CD14-positive monocyte (primary cell): ENCODE results near the gene TIMP2. TPM values are rescaled to one million over a fixed set of nuclear protein-coding genes. Genes with fewer than 3 reads are reported as not detected.

Source experiments
- DNase-seq, 3 donors: peaks; one replicate each; pipeline ENCODE4 v3.0.0-alpha.2; 2011 to 2022
- H2AFZ ChIP-seq: 2 replicates; pipeline ENCODE4 v1.6.0; 2012; ENCODE audit warnings: mild to moderate bottlenecking, low read depth, low read length, inconsistent platforms; ENCODE audit not compliant: insufficient read depth, poor library complexity, severe bottlenecking
- H3K27ac ChIP-seq, 2 donors: 1 replicate in 1 of 2; 2 replicates in 1 of 2; pipeline ENCODE4 v1.5.1; 2012 to 2013; ENCODE audit warnings: low read length in 2 of 2, control low read depth in 1 of 2, inconsistent platforms in 1 of 2, low read depth in 1 of 2, mild to moderate bottlenecking in 1 of 2
- H3K27me3 ChIP-seq, 2 donors: one replicate each; pipeline versions ENCODE4 v1.6.0 to v1.6.1; 2011 to 2013; ENCODE audit warnings: low read length in 2 of 2; ENCODE audit not compliant: control insufficient read depth in 2 of 2, insufficient read depth in 2 of 2
- H3K36me3 ChIP-seq, 2 donors: replicated peaks in 1 of 2; 1 replicate in 1 of 2; 2 replicates in 1 of 2; pipeline versions ENCODE4 v1.5.1 to v1.6.1; 2012 to 2013; ENCODE audit warnings: low read length in 2 of 2, control low read depth in 1 of 2, inconsistent platforms in 1 of 2, mild to moderate bottlenecking in 1 of 2; ENCODE audit not compliant: insufficient read depth in 2 of 2, control insufficient read depth in 1 of 2
- H3K4me1 ChIP-seq, 2 donors: 1 replicate in 1 of 2; 2 replicates in 1 of 2; pipeline versions ENCODE4 v1.5.1 to v1.6.1; 2012 to 2013; ENCODE audit warnings: low read length in 2 of 2, control low read depth in 1 of 2, inconsistent platforms in 1 of 2, mild to moderate bottlenecking in 1 of 2, moderate library complexity in 1 of 2; ENCODE audit not compliant: insufficient read depth in 2 of 2, control insufficient read depth in 1 of 2
- H3K4me2 ChIP-seq: replicated peaks from 2 replicates; pipeline ENCODE3; 2012; ENCODE audit warnings: low read length, moderate library complexity, mild to moderate bottlenecking; ENCODE audit not compliant: poor library complexity, severe bottlenecking; ENCODE audit errors: extremely low read depth
- H3K4me3 ChIP-seq, 3 experiments: fragments of 200-600 bp in 1 of 3; sonication (generic) in 1 of 3; replicated peaks in 1 of 3; 1 replicate in 2 of 3; 2 replicates in 1 of 3; pipeline ENCODE4 v1.5.1; 2011 to 2013; ENCODE audit warnings: low read length in 3 of 3, mild to moderate bottlenecking in 3 of 3, control low read depth in 2 of 3, low read depth in 2 of 3, inconsistent platforms in 1 of 3, moderate library complexity in 1 of 3
- H3K79me2 ChIP-seq: 2 replicates; pipeline ENCODE4 v1.6.0; 2012; ENCODE audit warnings: mild to moderate bottlenecking, control low read depth, inconsistent platforms, low read length, moderate library complexity; ENCODE audit not compliant: insufficient read depth
- H3K9ac ChIP-seq: 2 replicates; pipeline ENCODE4 v1.6.0; 2017; ENCODE audit warnings: low read length, mild to moderate bottlenecking; ENCODE audit not compliant: insufficient read depth, poor library complexity, severe bottlenecking
- H3K9me3 ChIP-seq, 2 donors: replicated peaks in 1 of 2; 1 replicate in 1 of 2; 2 replicates in 1 of 2; pipeline versions ENCODE4 v1.5.1 to v1.6.1; 2012 to 2013; ENCODE audit warnings: low read length in 2 of 2, control low read depth in 1 of 2; ENCODE audit not compliant: control insufficient read depth in 1 of 2, insufficient read depth in 1 of 2
- H4K20me1 ChIP-seq: 2 replicates; pipeline ENCODE4 v1.6.0; 2012; ENCODE audit warnings: mild to moderate bottlenecking, low read length, control low read depth, moderate library complexity; ENCODE audit not compliant: insufficient read depth
- H3K27ac Mint-ChIP-seq, 7 donors: one replicate each; pipeline ENCODE4 v1.8.0; 2020; ENCODE audit warnings: mild to moderate bottlenecking in 7 of 7, mixed read lengths in 7 of 7, moderate library complexity in 6 of 7, inconsistent platforms in 2 of 7
- H3K27me3 Mint-ChIP-seq, 3 donors: one replicate each; pipeline ENCODE4 v1.8.0; 2021 to 2022; ENCODE audit warnings: low read depth in 3 of 3, mild to moderate bottlenecking in 3 of 3, mixed read lengths in 3 of 3, moderate library complexity in 3 of 3, inconsistent platforms in 1 of 3
- H3K36me3 Mint-ChIP-seq, 2 donors: one replicate each; pipeline ENCODE4 v1.8.0; 2020; ENCODE audit warnings: mixed read lengths in 2 of 2, inconsistent platforms in 1 of 2, mild to moderate bottlenecking in 1 of 2
- H3K4me1 Mint-ChIP-seq: one replicate; pipeline ENCODE4 v1.8.0; 2020; ENCODE audit warnings: mild to moderate bottlenecking, mixed read lengths
- H3K4me3 Mint-ChIP-seq, 2 donors: one replicate each; pipeline ENCODE4 v1.8.0; 2020; ENCODE audit warnings: mild to moderate bottlenecking in 2 of 2, mixed read lengths in 2 of 2, moderate library complexity in 1 of 2
- H3K9me3 Mint-ChIP-seq, 7 donors: one replicate each; pipeline ENCODE4 v1.8.0; 2020 to 2022; ENCODE audit warnings: mixed read lengths in 7 of 7, mild to moderate bottlenecking in 6 of 7, moderate library complexity in 6 of 7, inconsistent platforms in 2 of 7
- WGBS: methylation state at CpG from one replicate; pipeline ENCODE4 v1.1.5; 2013; ENCODE audit warnings: missing lambda C conversion rate; ENCODE audit not compliant: insufficient coverage; 5-methylcytosine and 5-hydroxymethylcytosine counted together
- intact Hi-C, 2 donors: fragments of 100-400 bp; cut with micrococcal nuclease; formaldehyde crosslinking; loops; one replicate each; pipeline versions ENCODE4 v1.15.0 to v1.15.1; 2023
- polyA plus RNA-seq, 3 donors: library from polyadenylated mRNA; depleted of rRNA in 1 of 3; unstranded in 2 of 3; stranded (reverse) in 1 of 3; fragments of 300-500 nt in 2 of 3; fragments of >200 nt in 1 of 3; fragmentation: Illumina TruSeq in 2 of 3; gene quantifications; 1 replicate in 2 of 3; 2 replicates in 1 of 3; pipeline ENCODE4 v1.2.3, GENCODE V29; 2012 to 2021
- TF ChIP-seq, protein P1 (sequence below): fragments of 200-600 bp; IDR thresholded peaks from one replicate; pipeline ENCODE4 v1.8.0; 2022; ENCODE audit warnings: antibody characterized with exemption, mild to moderate bottlenecking

The TIMP2 gene
- polyA plus RNA-seq, 3 donors = 4.5 to 101 (median 6.4) TPM

DNA sequence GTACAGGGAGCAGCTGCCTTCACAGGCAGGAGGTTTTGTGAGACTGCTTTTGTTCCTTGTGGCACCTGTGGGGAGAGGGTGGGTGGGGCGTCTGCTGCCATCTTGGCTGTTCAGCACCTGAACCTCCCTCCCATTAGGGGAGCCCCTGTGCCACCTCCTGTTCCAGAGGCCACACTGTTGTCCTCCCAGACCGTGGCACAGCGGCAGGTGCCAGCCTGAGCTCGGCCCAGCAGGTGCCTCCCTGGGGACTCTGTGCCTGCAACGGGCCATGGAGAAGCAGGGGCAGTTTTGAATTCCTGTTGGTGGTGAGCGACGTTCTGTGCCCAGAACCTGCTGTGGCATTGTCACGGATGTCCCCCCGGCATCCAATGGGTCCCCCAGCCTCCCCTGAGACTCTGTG lies 44.7 kb upstream of the TIMP2 start:
- Histone ChIP-seq H4K20me1 (no peaks in the 10 kb centered on the region), H3K9ac (no peak overlapping the region), H3K79me2 (no peaks in the 10 kb centered on the region), H3K4me3 (no peak overlapping the region), H3K36me3 (no peaks in the 10 kb centered on the region), H3K27me3 (no peaks in the 10 kb centered on the region), H2AFZ (no peak overlapping the region), H3K27ac (no peak overlapping the region), H3K4me1 (peaks cover 4 to 8% of the 10 kb centered on the region in 2 donors), H3K9me3 (no peaks in the 10 kb centered on the region), H3K4me2 (no peak overlapping the region)
- 97% methylated on average over 8 of the region's 9 CpGs for whole genome bisulfite sequencing
- no peak overlapping the region for H3K4me3 Mint-ChIP-seq
- TF ChIP-seq, protein P1, sequence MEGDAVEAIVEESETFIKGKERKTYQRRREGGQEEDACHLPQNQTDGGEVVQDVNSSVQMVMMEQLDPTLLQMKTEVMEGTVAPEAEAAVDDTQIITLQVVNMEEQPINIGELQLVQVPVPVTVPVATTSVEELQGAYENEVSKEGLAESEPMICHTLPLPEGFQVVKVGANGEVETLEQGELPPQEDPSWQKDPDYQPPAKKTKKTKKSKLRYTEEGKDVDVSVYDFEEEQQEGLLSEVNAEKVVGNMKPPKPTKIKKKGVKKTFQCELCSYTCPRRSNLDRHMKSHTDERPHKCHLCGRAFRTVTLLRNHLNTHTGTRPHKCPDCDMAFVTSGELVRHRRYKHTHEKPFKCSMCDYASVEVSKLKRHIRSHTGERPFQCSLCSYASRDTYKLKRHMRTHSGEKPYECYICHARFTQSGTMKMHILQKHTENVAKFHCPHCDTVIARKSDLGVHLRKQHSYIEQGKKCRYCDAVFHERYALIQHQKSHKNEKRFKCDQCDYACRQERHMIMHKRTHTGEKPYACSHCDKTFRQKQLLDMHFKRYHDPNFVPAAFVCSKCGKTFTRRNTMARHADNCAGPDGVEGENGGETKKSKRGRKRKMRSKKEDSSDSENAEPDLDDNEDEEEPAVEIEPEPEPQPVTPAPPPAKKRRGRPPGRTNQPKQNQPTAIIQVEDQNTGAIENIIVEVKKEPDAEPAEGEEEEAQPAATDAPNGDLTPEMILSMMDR = no peak
- DNase-seq = no peak
- intact Hi-C loops = loop anchor here (5.0 to 10.0 kb wide), 6 partner anchors 38 to 128 kb away; partner anchors contain the start of genes USP36 (in 2 of the 2) and TIMP2 (in 1 of the 2)
- H3K4me1 Mint-ChIP-seq = peaks cover 11% of the 10 kb centered on the region
- H3K27ac Mint-ChIP-seq = no peak overlapping the region
- peaks cover 1 to 2% (median 2%) of the 10 kb centered on the region in 3 donors for H3K27me3 Mint-ChIP-seq
- no peaks in the 10 kb centered on the region for H3K36me3 Mint-ChIP-seq
- H3K9me3 Mint-ChIP-seq = peaks cover 0 to 2% (median 0%) of the 10 kb centered on the region in 7 donors

DNA sequence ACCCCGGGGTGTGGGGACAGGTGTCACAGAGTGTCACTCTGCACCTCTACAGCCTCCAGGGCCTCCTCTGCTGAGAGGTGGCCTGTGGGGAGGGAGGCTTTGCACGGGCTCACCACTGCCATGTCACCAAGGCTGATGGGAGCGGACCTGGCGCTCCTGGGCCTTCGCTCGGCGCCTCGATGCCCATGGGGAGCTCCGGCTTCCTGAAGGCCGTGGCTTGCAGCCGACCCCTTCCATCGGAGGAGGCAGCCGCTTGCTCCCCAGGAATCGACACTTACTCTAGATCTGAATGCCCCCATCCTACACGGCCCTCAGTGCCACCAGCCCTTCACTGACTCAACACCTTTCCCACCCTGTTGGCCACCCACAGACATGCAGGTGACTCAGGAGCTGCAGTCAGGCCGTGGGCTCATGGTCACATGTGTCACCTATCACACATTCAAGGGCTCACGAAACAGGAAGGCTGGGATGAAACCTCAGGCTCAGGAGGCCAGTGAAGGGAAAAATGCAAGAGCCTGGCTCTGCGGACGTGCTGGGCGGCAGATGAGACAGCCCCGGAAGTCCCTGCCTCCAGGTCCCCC lies 42.7 kb upstream of the TIMP2 start:
- Histone ChIP-seq H2AFZ (no peak overlapping the region), H3K27me3 (no peaks in the 10 kb centered on the region), H3K79me2 (no peaks in the 10 kb centered on the region), H4K20me1 (no peaks in the 10 kb centered on the region), H3K36me3 (no peaks in the 10 kb centered on the region), H3K9ac (no peak overlapping the region), H3K4me2 (no peak overlapping the region), H3K27ac (no peak overlapping the region), H3K4me3 (no peak overlapping the region), H3K9me3 (no peaks in the 10 kb centered on the region), H3K4me1 (peaks cover 4 to 8% of the 10 kb centered on the region in 2 donors)
- H3K27ac Mint-ChIP-seq = peak overlapping the region in 1 of 7 donors; percentile 16
- H3K27me3 Mint-ChIP-seq = peaks cover 1 to 4% (median 2%) of the 10 kb centered on the region in 3 donors
- 89% methylated on average over 14 of the region's 21 CpGs for WGBS
- H3K9me3 Mint-ChIP-seq = peaks cover 0 to 2% (median 0%) of the 10 kb centered on the region in 7 donors
- H3K36me3 Mint-ChIP-seq = no peaks in the 10 kb centered on the region
- intact Hi-C loops = loop anchor here (5.0 kb wide), 2 partner anchors 36 to 41 kb away; partner anchors contain the start of gene TIMP2 (in 1 of the 2)
- TF ChIP-seq, protein P1 = no peak
- no peak for DNase-seq
- H3K4me1 Mint-ChIP-seq = peaks cover 11% of the 10 kb centered on the region
- H3K4me3 Mint-ChIP-seq = no peak overlapping the region
